HG03442 (cell line): Measurements from ENCODE around the gene USP32.
"Not testable (repeated sequence)": the region's sequence is repeated elsewhere in the genome, so short reads cannot be mapped to it uniquely, and the experiment has no call there.

Experiments
- ATAC-seq: cut with Tn5 transposase; IDR thresholded peaks from one replicate; pipeline ENCODE4 v1.9.1; 2021; ENCODE audit warnings: mild to moderate bottlenecking, moderate library complexity; ENCODE audit not compliant: unreplicated experiment

Gene USP32

DNA sequence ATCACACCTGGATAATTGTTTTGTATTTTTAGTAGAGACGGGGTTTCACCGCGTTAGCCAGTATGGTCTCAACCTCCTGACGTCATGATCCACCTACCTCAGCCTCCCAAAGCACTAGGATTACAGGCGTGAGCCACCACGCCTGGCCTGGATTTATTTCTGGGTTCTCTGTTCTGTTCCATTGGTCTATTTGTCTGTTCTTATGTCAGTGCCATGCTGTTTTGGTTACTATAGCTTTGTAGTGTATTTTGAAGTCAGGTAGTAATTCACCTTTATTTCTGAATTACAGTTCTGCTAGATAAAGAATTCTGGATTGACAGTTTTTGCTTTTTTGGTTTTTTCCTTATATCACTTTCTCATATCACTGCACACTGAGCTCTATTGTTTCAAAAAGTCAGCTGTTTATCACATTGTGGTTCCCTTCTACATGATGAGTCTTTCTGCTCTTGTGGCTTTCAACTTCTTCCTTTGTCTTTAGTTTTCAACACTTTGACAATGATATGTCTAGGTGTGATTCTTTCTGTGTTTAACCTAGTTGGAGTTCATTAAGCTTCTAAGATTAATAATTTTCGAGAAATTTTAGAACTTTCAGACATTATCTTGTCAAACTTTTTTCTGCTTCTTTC, 144.0 kb downstream of the USP32 start:
- no peak for ATAC-seq

- no peak for ATAC-seq
These were observed 147.3 kb downstream of the USP32 start for GRCh38 chr17:60244656-60245055.

- no peak for ATAC-seq
These were observed 151.6 kb downstream of the USP32 start for GRCh38 chr17:60240290-60240689.

GRCh38 chr17:60231691-60232090, 160.2 kb downstream of the USP32 start:
- no peak for ATAC-seq

DNA sequence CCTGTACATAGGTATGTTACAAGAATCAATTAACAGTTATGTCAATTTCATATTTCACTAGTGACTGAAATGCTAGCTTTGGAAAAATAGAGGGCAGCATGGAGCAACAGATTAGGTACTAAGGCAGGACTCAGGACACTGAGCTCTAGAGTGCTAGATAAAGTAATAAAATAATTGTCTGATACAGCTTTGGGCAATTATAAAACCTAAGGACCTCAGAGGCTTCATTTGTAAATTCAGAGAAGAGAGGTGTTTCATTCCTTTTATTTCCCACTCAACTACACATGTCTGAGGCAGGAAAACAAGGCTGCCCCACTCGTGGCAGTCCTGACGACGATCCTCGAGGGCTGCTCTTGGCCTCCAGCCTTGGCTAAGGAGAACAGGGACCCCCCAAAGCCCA, 160.7 kb downstream of the USP32 start:
- ATAC-seq, result no peak

DNA sequence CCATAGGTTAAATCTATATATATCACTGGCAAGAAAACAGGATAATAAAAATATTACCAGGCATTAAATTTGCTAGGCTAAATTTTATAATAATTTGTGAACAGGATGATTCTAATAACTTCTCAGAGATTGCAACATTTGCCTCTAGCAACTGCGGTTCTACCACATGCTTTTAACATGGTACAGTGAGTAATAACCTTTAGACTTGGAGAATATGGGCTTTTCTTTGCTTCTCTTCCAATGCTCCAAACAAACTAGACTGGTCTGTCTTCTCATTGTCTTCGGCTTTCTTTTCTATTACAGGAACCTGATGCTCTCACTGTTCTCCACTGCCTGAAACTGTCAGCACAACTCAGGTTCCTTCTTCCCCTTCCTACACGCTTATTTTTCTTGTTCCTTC, 161.6 kb downstream of the USP32 start:
- no peak for ATAC-seq

- no peak for ATAC-seq
These were observed 162.6 kb downstream of the USP32 start for GRCh38 chr17:60229188-60229802.

DNA sequence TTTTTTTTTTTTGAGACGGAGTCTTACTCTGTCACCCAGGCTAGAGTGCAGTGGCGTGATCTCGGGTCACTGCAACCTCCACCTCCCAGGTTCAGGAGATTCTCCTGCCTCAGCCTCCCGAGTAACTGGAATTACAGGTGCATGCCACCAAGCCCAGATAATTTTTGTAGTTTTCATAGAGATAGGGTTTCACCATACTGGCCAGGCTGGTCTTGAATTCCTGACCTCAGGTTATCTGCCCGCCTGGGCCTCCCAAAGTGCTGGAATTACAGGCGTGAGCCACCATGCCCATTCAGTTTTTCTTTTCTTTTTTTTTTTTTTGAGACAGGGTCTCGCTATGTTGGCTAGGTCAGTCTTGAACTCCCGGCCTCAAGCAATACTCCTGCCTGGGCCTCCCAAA, 164.7 kb downstream of the USP32 start:
- ATAC-seq, result not testable (repeated sequence)

DNA sequence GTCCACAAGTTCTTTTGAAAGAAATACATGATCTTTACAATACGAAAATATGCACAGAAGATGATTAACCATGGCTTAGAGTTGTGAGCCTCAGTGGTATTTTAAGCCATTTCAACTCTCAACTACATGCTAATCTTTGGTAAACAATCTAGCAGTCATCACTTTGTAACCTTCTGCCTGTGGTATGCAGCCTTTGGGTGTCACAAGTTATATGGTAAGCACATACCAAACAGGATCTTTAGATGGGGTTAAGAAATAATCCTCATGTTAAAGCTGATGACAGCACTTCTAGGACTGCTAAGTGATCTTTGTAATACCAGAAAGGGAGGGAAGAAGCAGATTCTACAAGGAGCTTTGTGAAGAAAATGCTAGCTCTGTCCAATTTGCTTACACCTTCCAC, 167.9 kb downstream of the USP32 start:
- ATAC-seq, result no peak

DNA sequence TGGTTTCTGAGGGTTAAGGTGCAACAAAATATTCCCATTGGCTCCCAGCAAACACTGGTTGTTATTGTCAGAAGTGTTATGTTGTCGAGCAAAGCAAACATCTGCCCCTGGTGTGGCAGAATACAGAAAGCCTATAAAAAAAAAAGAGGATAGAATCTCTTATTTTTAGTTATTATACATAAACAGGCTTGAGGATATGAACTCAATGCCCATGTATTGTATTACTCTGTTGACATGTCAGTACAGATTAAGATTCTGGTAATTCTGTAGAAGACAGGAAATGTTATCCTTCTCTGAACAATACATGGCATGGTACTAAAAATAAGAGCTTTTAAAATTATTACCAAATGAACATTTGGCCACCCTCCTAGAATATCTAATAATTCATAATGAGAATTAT, 168.5 kb downstream of the USP32 start:
- no peak for ATAC-seq

DNA sequence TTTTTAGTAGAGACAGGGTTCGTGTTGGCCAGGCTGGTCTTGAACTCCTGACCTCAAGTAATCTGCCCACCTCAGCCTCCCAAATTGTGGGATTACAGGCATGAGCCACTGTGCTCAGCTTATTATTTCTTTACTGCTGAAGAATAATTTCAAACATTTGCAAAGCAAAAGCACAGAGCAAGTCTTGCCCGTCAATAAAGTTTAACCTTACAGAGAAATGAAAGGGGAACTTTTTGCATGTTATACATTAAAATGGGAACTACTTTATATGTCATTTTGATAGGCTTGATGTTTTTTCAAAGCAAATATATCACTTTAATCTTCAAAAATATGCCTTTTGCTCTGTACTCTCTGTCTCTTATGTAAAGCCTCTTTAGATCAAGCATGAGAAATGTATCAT, 173.2 kb downstream of the USP32 start:
- not testable (repeated sequence) for ATAC-seq

DNA sequence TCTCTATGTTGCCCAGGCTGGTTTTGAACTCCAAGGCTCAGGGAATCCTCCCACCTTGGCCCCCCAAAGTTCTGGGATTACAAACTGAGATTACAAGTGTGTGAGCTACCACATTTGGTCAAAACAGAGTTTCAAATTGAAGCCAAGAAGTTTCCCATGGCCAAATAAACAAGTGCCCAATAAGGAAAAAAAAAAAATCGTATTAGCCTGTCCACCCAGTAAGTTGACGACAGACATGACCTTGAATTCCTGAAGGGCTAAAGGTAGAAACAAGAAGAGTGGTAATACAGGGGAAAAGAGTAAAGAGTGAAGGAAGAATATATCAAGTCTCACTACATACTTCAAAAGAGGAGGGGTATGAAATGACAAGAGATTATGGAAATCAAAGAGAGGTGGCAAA, 176.0 kb downstream of the USP32 start:
- not testable (repeated sequence) for ATAC-seq

GRCh38 chr17:60211282-60211681, 180.7 kb downstream of the USP32 start:
- ATAC-seq, result not testable (repeated sequence)

- ATAC-seq, result not testable (repeated sequence)
These were observed 183.6 kb downstream of the USP32 start for GRCh38 chr17:60208302-60208701.

GRCh38 chr17:60205782-60206181, 186.2 kb downstream of the USP32 start:
- not testable (repeated sequence) for ATAC-seq

DNA sequence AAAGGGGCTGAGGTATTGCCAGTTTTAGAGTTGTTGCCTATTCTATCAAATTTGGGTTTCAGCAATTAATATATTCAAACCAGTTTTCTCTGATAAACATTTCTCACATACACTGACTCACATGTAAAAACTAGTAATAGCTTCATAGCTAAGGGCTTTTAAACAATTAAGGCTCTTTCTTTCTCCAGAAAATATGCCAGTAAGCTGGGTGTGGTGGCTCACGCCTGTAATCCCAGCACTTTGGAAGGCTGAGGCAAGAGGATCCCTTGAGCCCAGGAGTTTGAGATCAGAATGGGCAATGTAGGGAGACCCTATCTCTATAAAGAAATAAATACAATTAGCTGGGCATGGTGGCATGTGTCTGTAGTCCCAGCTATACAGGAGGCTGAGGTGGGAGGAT, 193.3 kb downstream of the USP32 start:
- not testable (repeated sequence) for ATAC-seq

- ATAC-seq, result not testable (repeated sequence)
These were observed 197.8 kb downstream of the USP32 start for GRCh38 chr17:60194141-60194540.

- ATAC-seq, result no peak
These were observed 198.5 kb downstream of the USP32 start for GRCh38 chr17:60193482-60193881.

DNA sequence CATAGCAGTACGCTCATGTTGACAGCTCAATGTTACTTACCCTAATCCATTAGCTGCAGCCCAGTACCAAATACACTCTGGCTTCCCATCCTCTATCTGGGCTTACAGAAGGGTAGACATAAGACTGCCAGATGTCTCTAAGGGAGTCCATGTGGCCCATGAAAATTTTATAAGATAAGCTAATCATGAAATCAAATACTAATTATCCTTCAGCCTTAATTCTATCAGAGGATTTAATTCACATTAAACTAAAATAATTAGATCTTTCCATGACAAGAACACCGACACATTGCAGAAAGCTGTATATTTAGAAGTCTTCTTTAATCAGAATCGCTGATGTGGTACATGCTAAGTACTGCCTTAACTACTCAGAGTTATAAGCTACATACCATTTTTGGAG, 198.9 kb downstream of the USP32 start:
- not testable (repeated sequence) for ATAC-seq

GRCh38 chr17:60190032-60190431, 201.9 kb downstream of the USP32 start:
- not testable (repeated sequence) for ATAC-seq

DNA sequence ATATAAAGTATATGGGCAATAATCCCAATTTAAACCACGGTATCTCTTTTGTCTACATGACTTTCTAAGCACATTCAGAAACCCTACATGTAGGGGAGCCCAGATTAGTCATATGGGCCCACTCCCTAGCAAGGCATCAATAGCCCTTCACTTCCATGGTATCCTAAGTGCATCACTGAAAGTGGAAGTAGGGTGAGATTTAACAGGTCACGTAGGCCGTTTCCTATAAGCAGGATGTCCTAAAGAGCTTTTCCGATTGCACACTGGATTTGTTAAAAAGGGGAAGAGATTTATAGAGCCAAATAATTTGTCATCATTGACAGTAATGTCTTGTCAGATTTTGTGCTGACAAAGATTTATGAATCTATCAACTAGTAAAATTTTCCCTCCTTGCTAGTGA, 203.2 kb downstream of the USP32 start:
- no peak for ATAC-seq

- not testable (repeated sequence) for ATAC-seq
These were observed 204.8 kb downstream of the USP32 start for GRCh38 chr17:60186846-60187745.
